DMS 273 treated with DMSO at 0.1 percent for 48 hours (cell line): ENCODE results near the gene PCDHGB5.

Source experiments
- DNase-seq: peaks from one replicate; lab custom pipeline; 2025; lab: John Stamatoyannopoulos, UW

The PCDHGB5 gene

DNA sequence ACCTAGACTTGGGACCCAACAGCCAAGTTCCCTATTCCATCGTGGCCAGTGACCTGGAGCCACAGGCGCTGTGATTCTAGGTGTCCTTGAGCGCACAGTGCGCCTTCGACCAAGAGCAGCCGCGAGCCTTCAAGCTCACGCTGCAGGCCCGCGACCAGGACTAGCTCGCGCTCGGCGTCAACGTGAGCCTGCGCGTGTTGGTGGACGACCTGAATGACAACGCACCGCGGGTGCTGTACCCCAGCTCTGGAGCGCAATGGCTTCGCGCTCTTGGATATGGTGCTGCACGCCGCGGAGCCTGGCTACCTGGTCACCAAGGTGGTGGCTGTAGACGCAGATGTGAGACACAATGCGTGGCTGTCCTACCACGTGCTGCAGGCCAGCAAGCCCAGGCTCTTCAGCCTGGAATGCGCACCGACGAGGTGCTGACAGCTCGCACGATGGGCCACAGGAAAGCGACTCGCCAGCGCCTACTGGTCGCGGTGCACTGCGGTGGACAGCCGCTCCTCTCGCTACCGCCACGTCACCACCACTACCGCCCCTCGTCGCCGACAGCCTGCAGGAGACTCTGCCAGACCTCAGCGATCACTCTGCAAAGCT lies 43.9 kb downstream of the PCDHGB5 start:
- DNase-seq: no peak
